Trophoblast cell (in vitro differentiated cells and primary cell): ENCODE measurements around the gene GOLGA3.

Source experiments
- DNase-seq, 2 donors: peaks; one replicate each; pipeline ENCODE4 v3.0.0-alpha.2; 2016
- H2AFZ ChIP-seq: 2 replicates; pipeline ENCODE4 v1.6.1; 2013; ENCODE audit warnings: low read length, moderate library complexity, mild to moderate bottlenecking; ENCODE audit not compliant: insufficient read depth, poor library complexity
- H2AK5ac ChIP-seq: 2 replicates; pipeline ENCODE4 v1.6.1; 2013; ENCODE audit warnings: mild to moderate bottlenecking, low read length
- H2BK120ac ChIP-seq: 2 replicates; pipeline ENCODE4 v1.6.1; 2013; ENCODE audit warnings: low read length, mild to moderate bottlenecking, moderate library complexity; ENCODE audit not compliant: insufficient read depth, poor library complexity
- H2BK12ac ChIP-seq: 2 replicates; pipeline ENCODE4 v1.6.1; 2013; ENCODE audit warnings: mild to moderate bottlenecking, low read length, moderate library complexity
- H2BK5ac ChIP-seq: 2 replicates; pipeline ENCODE4 v1.6.1; 2013; ENCODE audit warnings: low read length, low read depth, moderate library complexity, mild to moderate bottlenecking; ENCODE audit not compliant: poor library complexity
- H3K14ac ChIP-seq: 2 replicates; pipeline ENCODE4 v1.6.1; 2013; ENCODE audit warnings: mild to moderate bottlenecking, low read length
- H3K18ac ChIP-seq: 2 replicates; pipeline ENCODE4 v1.6.1; 2013; ENCODE audit warnings: mild to moderate bottlenecking, low read length
- H3K23ac ChIP-seq: 2 replicates; pipeline ENCODE4 v1.6.1; 2013; ENCODE audit warnings: low read length
- H3K27ac ChIP-seq: 2 replicates; pipeline ENCODE4 v1.5.1; 2013; ENCODE audit warnings: low read depth, mild to moderate bottlenecking, inconsistent platforms, low read length, moderate library complexity
- H3K27me3 ChIP-seq: 2 replicates; pipeline ENCODE4 v1.6.1; 2013; ENCODE audit warnings: inconsistent platforms, mild to moderate bottlenecking, low read length, moderate library complexity; ENCODE audit not compliant: insufficient read depth
- H3K36me3 ChIP-seq, 2 experiments: 1 replicate in 1 of 2; 2 replicates in 1 of 2; pipeline ENCODE4 v1.6.1; 2013; ENCODE audit warnings: low read length in 2 of 2, mild to moderate bottlenecking in 2 of 2, moderate library complexity in 1 of 2; ENCODE audit not compliant: insufficient read depth in 2 of 2, control insufficient read depth in 1 of 2
- H3K4ac ChIP-seq: 2 replicates; pipeline ENCODE4 v1.6.1; 2013; ENCODE audit warnings: low read depth, mild to moderate bottlenecking, low read length, moderate library complexity
- H3K4me1 ChIP-seq, 2 experiments: 1 replicate in 1 of 2; 2 replicates in 1 of 2; pipeline ENCODE4 v1.6.1; 2013; ENCODE audit warnings: low read length in 2 of 2, mild to moderate bottlenecking in 2 of 2, moderate library complexity in 1 of 2; ENCODE audit not compliant: insufficient read depth in 2 of 2, control insufficient read depth in 1 of 2
- H3K4me2 ChIP-seq: 2 replicates; pipeline ENCODE4 v1.6.1; 2013; ENCODE audit warnings: inconsistent platforms, mild to moderate bottlenecking, low read length, moderate library complexity
- H3K4me3 ChIP-seq: 2 replicates; pipeline ENCODE4 v1.5.1; 2013; ENCODE audit warnings: mild to moderate bottlenecking, low read depth, low read length, inconsistent platforms
- H3K79me1 ChIP-seq: one replicate; pipeline ENCODE4 v1.6.1; 2013; ENCODE audit warnings: low read length
- H3K79me2 ChIP-seq: 2 replicates; pipeline ENCODE4 v1.6.1; 2013; ENCODE audit warnings: low read length, mild to moderate bottlenecking; ENCODE audit not compliant: control insufficient read depth, insufficient read depth, poor library complexity
- H3K9ac ChIP-seq: 2 replicates; pipeline ENCODE4 v1.6.1; 2013; ENCODE audit warnings: mild to moderate bottlenecking, low read length
- H3K9me3 ChIP-seq: 2 replicates; pipeline ENCODE4 v1.6.1; 2013; ENCODE audit warnings: low read depth, mild to moderate bottlenecking, control low read depth, inconsistent platforms, low read length; ENCODE audit not compliant: insufficient read depth
- H4K12ac ChIP-seq: 2 replicates; pipeline ENCODE4 v1.6.1; 2013; ENCODE audit warnings: low read depth, mild to moderate bottlenecking, low read length, moderate library complexity
- H4K8ac ChIP-seq: 2 replicates; pipeline ENCODE4 v1.6.1; 2013; ENCODE audit warnings: low read depth, mild to moderate bottlenecking, low read length, moderate library complexity
- H4K91ac ChIP-seq: one replicate; pipeline ENCODE4 v1.6.1; 2013; ENCODE audit warnings: low read depth, mild to moderate bottlenecking, low read length, moderate library complexity
- WGBS: extraction: QIAGEN DNeasy Blood & Tissue Kit; methylation state at CpG from one replicate; pipeline ENCODE4 v1.1.7; 2013; ENCODE audit warnings: missing lambda C conversion rate; ENCODE audit not compliant: insufficient read length, insufficient coverage; ENCODE audit errors: extremely low coverage; 5-methylcytosine and 5-hydroxymethylcytosine counted together

The GOLGA3 gene

DNA sequence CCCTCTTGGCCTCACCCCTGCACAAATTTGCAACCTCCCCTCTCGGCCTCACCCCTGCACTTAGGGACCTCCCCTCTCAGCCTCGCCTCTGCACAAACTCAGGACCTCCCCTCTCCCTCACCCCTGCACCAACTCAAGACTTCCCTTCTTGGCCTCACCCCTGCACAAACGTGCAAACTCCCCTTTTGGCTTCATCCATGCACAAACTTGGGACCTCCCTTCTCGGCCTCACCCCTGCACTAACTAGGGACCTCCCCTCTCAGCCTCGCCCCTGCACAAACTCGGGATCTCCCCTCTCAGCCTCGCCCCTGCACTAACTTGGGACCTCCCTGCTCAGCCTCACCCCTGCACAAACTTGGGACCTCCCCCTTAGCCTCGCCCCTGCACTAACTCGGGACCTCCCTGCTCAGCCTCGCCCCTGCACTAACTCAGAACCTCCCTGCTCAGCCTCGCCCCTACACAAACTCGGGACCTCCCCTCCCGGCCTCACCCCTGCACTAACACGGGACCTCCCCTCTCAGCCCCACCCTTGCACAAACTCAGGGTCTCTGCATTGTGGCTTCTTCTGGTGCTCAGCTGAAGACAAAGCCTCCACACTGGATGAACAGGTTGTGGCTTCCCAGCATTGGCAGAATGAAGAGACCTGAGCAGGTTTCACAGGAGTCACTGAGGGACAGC, 11.0 kb upstream of the GOLGA3 start:
- H3K9me3 ChIP-seq = peaks cover 15% of the 10 kb centered on the region
- no peak overlapping the region for H2AK5ac ChIP-seq
- no peak overlapping the region for H2AFZ ChIP-seq
- no peak overlapping the region for H3K4me3 ChIP-seq
- H3K9ac ChIP-seq = no peak overlapping the region
- no peak overlapping the region for H3K14ac ChIP-seq
- no peaks in the 10 kb centered on the region for H3K27me3 ChIP-seq
- H4K91ac ChIP-seq = no peak overlapping the region
- no peaks in the 10 kb centered on the region for H3K79me1 ChIP-seq
- no peak overlapping the region for H3K4ac ChIP-seq
- no peaks in the 10 kb centered on the region for H3K79me2 ChIP-seq
- no CpG with 5 or more reads among the region's 14 CpGs for WGBS
- H2BK12ac ChIP-seq = no peak overlapping the region
- H3K4me2 ChIP-seq = no peak overlapping the region
- no peak overlapping the region for H4K12ac ChIP-seq
- H3K23ac ChIP-seq = no peak overlapping the region
- H3K36me3 ChIP-seq = peaks cover 64 to 83% of the 10 kb centered on the region in 2 experiments
- DNase-seq = no peak
- H2BK120ac ChIP-seq = no peak overlapping the region
- no peak overlapping the region for H3K18ac ChIP-seq
- H2BK5ac ChIP-seq = no peak overlapping the region
- H3K4me1 ChIP-seq = no peaks in the 10 kb centered on the region
- no peak overlapping the region for H4K8ac ChIP-seq
- no peak overlapping the region for H3K27ac ChIP-seq

DNA sequence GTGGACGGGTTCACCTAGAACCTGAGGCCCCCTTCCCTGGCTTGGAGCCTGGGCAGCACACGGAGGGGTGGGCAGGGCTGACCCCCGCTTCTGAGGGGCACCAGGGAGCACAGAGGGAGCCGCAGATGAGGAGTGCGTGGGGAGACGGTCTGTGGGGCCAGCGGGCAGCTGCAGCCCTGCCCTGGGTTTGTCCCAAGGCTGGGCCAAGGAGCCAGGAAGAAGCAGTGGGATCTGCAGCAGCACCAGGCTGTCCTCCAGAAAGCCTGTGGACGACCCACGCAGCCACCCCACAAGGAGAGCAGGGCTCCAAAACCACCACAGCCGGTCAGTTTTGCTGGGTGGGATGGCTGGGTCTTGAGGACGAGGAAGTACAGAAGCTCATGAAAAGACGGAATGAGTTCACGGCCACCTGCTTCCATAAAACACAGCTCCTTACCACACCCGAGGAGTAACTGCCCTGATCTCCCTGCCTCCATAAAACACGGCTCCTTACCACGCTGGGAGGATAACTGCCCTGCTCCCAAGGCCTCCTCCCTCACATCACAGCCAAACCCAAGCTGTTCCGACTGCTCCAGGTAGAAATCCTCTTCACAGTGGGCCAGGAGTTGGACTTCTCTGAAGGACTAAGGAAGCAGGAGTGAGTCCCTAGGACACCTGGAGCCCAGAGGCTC, 9.9 kb upstream of the GOLGA3 start:
- Histone ChIP-seq H3K79me2 (no peaks in the 10 kb centered on the region), H3K18ac (no peak overlapping the region), H3K9ac (no peak overlapping the region), H3K27me3 (no peaks in the 10 kb centered on the region), H3K4ac (no peak overlapping the region), H2AFZ (no peak overlapping the region), H4K8ac (no peak overlapping the region), H3K27ac (no peak overlapping the region), H3K36me3 (peaks cover 64 to 84% of the 10 kb centered on the region in 2 experiments), H3K4me3 (no peak overlapping the region), H2BK12ac (no peak overlapping the region), H2AK5ac (no peak overlapping the region), H3K23ac (no peak overlapping the region), H2BK120ac (no peak overlapping the region), H3K4me1 (no peaks in the 10 kb centered on the region), H3K9me3 (peaks cover 12% of the 10 kb centered on the region), H2BK5ac (no peak overlapping the region), H4K12ac (no peak overlapping the region), H4K91ac (no peak overlapping the region), H3K79me1 (no peaks in the 10 kb centered on the region), H3K14ac (no peak overlapping the region), H3K4me2 (no peak overlapping the region)
- WGBS = no CpG with 5 or more reads among the region's 17 CpGs
- no peak for DNase-seq

GRCh38 chr12:132837693-132838409, 9.2 kb upstream of the GOLGA3 start:
- H4K8ac ChIP-seq = no peak overlapping the region
- no peak overlapping the region for H3K4me3 ChIP-seq
- WGBS = no CpG with 5 or more reads among the region's 27 CpGs
- H3K9ac ChIP-seq = no peak overlapping the region
- H3K9me3 ChIP-seq = peaks cover 12% of the 10 kb centered on the region
- H3K23ac ChIP-seq = no peak overlapping the region
- H2BK120ac ChIP-seq = no peak overlapping the region
- no peaks in the 10 kb centered on the region for H3K4me1 ChIP-seq
- no peak for DNase-seq
- peak overlapping the region; percentile 20 for H4K12ac ChIP-seq
- no peak overlapping the region for H2BK12ac ChIP-seq
- no peak overlapping the region for H3K4ac ChIP-seq
- no peak overlapping the region for H3K18ac ChIP-seq
- no peaks in the 10 kb centered on the region for H3K79me2 ChIP-seq
- H4K91ac ChIP-seq = no peak overlapping the region
- H3K27me3 ChIP-seq = no peaks in the 10 kb centered on the region
- H2AK5ac ChIP-seq = no peak overlapping the region
- no peak overlapping the region for H3K27ac ChIP-seq
- H3K36me3 ChIP-seq = peaks cover 65 to 86% of the 10 kb centered on the region in 2 experiments
- H2AFZ ChIP-seq = no peak overlapping the region
- H3K4me2 ChIP-seq = no peak overlapping the region
- H3K14ac ChIP-seq = no peak overlapping the region
- no peak overlapping the region for H2BK5ac ChIP-seq
- no peaks in the 10 kb centered on the region for H3K79me1 ChIP-seq

DNA sequence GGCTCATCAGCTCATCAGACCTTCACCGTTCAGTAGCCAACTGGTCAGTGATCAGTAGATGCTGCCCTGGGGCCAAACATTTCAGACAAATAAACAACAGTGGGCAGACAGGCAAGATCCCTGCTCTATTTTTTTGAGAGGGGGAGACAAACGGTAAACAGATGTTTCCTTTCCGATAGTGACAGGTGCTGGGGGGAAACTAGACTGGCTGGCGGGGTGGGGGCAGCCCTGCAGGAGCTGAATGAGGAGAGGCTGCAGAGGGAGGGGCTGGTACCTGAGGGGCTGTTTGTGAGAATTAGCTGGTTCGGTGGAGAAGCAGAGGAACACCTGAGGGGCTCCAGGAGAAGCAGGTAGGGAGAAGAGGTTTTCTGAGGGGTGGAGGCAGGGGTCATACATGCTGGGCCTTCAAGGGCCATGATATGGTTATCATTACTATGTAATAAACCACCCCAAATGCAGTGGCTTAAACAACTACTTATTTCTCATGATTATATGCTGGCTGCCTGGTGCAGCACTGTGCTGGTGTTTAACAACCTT, 8.2 kb upstream of the GOLGA3 start:
- Histone ChIP-seq H3K14ac (no peak overlapping the region), H3K79me1 (no peaks in the 10 kb centered on the region), H3K4ac (no peak overlapping the region), H3K79me2 (no peaks in the 10 kb centered on the region), H3K9me3 (peaks cover 12% of the 10 kb centered on the region), H3K27ac (no peak overlapping the region), H3K27me3 (no peaks in the 10 kb centered on the region), H3K4me2 (no peak overlapping the region), H4K91ac (no peak overlapping the region), H2AFZ (no peak overlapping the region), H2BK5ac (no peak overlapping the region), H3K4me3 (no peak overlapping the region), H3K23ac (no peak overlapping the region), H3K36me3 (peaks cover 59 to 82% of the 10 kb centered on the region in 2 experiments), H3K18ac (no peak overlapping the region), H3K9ac (no peak overlapping the region), H2BK12ac (no peak overlapping the region), H4K8ac (no peak overlapping the region), H4K12ac (no peak overlapping the region), H3K4me1 (no peaks in the 10 kb centered on the region), H2BK120ac (no peak overlapping the region), H2AK5ac (no peak overlapping the region)
- no peak for DNase-seq
- no CpG with 5 or more reads among the region's 5 CpGs for WGBS
